ENCODE data around the gene CDC5L. TPM values are rescaled to one million over a fixed set of nuclear protein-coding genes. Genes with fewer than 3 reads are reported as not detected.

The CDC5L gene
- polyA plus RNA-seq (2012; ENCODE audit: insufficient read length, low read depth), result 12.1 TPM

- TF ChIP-seq FOXP2 (optimal IDR thresholded peaks at IDR 0.05; ENCODE audit: borderline replicate concordance, extremely low read depth, extremely low read length, insufficient read depth) (peak; percentile 13), POLR2AphosphoS5 (IDR thresholded peaks at IDR 0.05; ENCODE audit: low read depth, low read length) (peak; percentile 99), REST (IDR thresholded peaks at IDR 0.05; ENCODE audit: insufficient read depth in 1 of 2, low read depth in 2 of 2, low read length in 2 of 2) (no peak), TAF1 (IDR thresholded peaks at IDR 0.05; ENCODE audit: borderline replicate concordance, insufficient read depth, low read length) (peak; percentile 91)
Measured at GRCh38 chr6:44387346-44388134, at the start of gene CDC5L. TSS of gene CDC5L (plus strand) at chr6:44387706. CDS start at chr6:44387824, 118 bp downstream.

GRCh38 chr6:44338228-44339122, 49.0 kb upstream of the CDC5L start:
- TF ChIP-seq REST (IDR thresholded peaks at IDR 0.05; ENCODE audit: insufficient read depth in 1 of 2, low read depth in 2 of 2, low read length in 2 of 2), result no peak
- TF ChIP-seq TAF1 (IDR thresholded peaks at IDR 0.05; ENCODE audit: borderline replicate concordance, insufficient read depth, low read length), result no peak
- TF ChIP-seq FOXP2 (optimal IDR thresholded peaks at IDR 0.05; ENCODE audit: borderline replicate concordance, extremely low read depth, extremely low read length, insufficient read depth), result no peak
- no peak for TF ChIP-seq SIN3A (IDR thresholded peaks at IDR 0.05; ENCODE audit: borderline replicate concordance, insufficient read depth, low read length)
- TF ChIP-seq POLR2AphosphoS5 (IDR thresholded peaks at IDR 0.05; ENCODE audit: low read depth, low read length), result no peak

GRCh38 chr6:44339301-44339700, 48.2 kb upstream of the CDC5L start:
- TF ChIP-seq FOXP2 (optimal IDR thresholded peaks at IDR 0.05; ENCODE audit: borderline replicate concordance, extremely low read depth, extremely low read length, insufficient read depth) (no peak), SIN3A (IDR thresholded peaks at IDR 0.05; ENCODE audit: borderline replicate concordance, insufficient read depth, low read length) (no peak), TAF1 (IDR thresholded peaks at IDR 0.05; ENCODE audit: borderline replicate concordance, insufficient read depth, low read length) (no peak), POLR2AphosphoS5 (IDR thresholded peaks at IDR 0.05; ENCODE audit: low read depth, low read length) (no peak), REST (IDR thresholded peaks at IDR 0.05; ENCODE audit: insufficient read depth in 1 of 2, low read depth in 2 of 2, low read length in 2 of 2) (no peak)

- TF ChIP-seq POLR2AphosphoS5 (IDR thresholded peaks at IDR 0.05; ENCODE audit: low read depth, low read length) (no peak), REST (IDR thresholded peaks at IDR 0.05; ENCODE audit: insufficient read depth in 1 of 2, low read depth in 2 of 2, low read length in 2 of 2) (no peak), FOXP2 (optimal IDR thresholded peaks at IDR 0.05; ENCODE audit: borderline replicate concordance, extremely low read depth, extremely low read length, insufficient read depth) (no peak), TAF1 (IDR thresholded peaks at IDR 0.05; ENCODE audit: borderline replicate concordance, insufficient read depth, low read length) (no peak), SIN3A (IDR thresholded peaks at IDR 0.05; ENCODE audit: borderline replicate concordance, insufficient read depth, low read length) (no peak)
Measured at GRCh38 chr6:44339763-44340625, 47.5 kb upstream of the CDC5L start.
